HG03354 (cell line): ENCODE data around the gene MAPRE3.

Source experiments
- ATAC-seq: cut with Tn5 transposase; IDR thresholded peaks from one replicate; pipeline ENCODE4 v1.9.1; 2021; ENCODE audit warnings: mild to moderate bottlenecking; ENCODE audit not compliant: unreplicated experiment, poor library complexity, severe bottlenecking

The MAPRE3 gene

DNA sequence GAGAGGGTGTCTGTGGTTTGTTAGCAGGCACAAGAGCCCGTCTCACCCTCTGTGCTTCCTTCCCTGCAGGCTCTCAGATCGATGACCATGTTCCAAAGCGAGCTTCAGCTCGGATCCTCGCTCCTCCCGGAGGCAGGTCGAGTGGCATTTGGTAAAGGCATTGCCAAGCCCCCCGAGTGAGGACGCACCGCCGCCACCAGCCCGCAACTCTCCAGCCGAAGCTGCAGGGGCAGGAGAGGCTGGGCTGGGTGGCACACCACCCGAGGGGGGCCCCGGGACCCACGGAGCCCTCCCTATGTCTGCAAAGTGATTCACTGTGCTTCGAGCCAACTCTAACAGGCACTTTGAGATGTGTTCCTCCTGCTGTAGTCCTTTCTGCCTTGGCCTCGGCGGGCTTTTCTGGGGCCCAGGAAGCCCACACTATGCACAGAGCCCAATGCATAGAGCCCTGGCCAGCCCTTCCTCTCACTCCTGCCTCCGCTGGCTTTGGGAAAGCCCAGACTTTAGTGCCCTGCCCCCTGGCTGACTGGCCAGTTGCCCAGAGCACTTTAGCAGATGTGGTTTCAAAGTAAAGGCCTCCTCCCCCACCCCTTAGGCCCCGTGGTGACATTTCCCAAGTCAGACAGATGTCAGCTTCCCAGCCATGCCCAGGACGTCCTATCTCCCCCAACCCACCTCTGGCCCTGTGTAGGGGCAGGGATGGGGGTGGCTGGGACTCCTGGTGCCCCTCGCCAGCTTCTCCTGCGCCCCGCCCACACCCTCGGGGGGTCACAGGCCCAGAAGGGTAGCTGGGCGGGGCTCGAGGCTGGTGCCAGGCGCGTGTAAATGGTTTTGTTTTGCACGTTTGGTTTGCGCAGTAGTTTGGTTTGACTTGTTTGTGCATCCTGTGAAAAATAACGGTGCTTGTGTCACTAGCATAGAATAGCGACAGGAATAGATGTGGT is 23.3 kb upstream of the MAPRE3 start:
- ATAC-seq = no peak

DNA sequence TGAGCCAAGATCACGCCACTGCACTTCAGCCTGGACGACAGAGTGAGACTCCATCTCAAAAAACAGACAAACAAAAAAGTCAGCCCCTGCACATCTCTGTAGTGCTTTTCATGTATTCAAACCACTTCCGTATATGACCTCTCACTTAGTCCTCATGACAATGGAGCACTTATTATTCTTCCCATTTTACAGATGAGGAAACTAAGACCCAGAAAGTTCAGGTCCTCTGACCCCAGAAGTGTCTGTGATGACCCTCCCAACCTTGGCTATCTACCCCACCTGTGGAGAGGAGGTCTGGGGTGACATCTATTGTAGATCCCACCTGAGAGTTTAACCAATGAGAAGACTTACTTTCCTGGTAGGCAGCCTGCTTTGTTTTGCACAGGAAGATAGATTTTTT is 21.6 kb upstream of the MAPRE3 start:
- ATAC-seq = no peak

DNA sequence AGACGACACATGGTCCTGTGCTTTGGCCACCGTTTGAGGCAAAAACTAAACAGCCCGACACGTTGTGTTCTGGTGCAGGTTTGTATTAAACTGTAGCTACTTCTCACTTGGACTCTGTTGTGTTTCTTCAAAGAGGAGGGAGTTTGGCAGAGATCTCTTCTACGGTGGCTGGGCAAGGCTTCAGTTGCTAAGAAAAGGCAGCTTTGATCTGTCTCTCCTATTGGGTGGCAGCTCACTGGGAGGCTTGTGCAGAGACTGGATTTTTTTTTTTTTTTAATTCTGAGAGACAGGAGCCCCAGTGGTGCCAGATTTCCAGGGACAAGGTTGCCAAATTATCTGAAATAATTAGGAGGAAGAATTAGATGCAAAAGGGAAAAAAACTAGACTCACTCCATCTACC is 20.2 kb upstream of the MAPRE3 start:
- no peak for ATAC-seq

DNA sequence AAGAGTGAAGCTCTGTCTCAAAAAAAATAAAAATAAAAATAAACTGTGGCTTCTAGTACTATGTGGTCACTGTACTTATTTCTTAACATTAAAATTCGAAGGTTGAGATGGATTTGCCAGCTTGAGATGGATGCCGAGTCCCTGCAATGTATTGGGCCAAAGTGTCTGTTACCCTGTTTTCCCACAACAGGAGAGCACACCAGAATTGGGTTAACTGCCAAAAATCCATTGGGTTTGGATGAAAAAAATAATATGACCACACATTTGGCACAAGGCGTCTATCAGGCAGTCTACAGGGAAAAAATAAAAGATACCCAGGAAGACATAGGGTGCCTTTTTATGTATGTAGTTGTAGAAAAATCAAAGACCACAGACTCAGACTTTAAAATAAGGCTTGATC is 19.2 kb upstream of the MAPRE3 start:
- no peak for ATAC-seq

DNA sequence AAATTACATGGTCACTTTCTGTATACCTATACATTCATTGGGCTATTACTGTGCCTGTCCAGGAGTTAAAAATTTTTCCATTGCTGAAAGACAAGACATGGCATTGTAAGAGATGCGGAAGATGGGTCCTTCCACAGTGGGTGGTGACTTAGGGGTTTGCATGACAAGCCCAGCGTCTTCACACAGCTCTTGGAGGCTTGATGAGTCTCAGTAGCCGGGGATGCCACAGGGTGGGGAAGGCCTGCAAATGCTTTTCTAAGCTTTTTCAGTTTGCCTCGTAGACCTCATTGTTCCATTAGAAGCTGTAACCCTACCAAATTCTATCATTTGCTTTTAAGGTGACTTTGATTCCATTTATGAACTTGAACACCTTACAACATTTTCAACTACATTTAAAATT is 18.1 kb upstream of the MAPRE3 start:
- no peak for ATAC-seq

DNA sequence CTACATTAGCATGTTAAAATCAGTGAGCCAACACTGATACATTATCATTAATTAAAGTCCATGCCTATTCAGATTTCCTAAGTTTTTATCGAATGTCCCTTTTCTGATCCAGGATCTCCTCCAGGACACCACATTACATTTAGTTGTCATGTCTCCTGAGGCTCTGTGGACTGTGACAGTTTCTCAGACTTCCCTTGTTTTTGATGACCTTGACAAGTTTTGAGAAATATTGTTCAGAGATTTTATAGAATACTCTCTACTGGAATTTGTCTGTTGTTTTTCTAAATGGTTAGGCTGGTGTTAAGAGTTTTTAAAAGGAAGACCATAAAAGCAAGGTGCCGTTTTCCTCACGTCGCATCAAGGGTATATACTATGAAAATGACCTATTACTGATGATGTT is 16.3 kb upstream of the MAPRE3 start:
- ATAC-seq = no peak

DNA sequence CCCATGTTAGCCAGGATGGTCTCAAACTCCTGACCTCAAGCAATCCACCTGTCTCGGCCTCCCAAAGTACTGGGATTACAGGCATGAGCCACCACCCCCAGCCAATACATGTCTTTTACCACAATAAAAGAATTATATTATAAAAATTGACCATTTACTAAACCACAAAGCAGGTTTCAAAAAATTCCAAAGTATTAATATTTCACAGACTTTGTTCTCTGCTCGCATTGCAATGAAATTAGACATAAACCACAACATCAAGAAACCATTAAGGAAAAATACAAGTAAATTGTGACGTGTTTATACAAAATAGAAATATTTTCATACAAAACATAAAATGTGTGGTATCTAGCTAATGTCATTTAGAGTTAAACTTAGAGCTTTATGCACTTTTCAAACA is 13.4 kb upstream of the MAPRE3 start:
- no peak for ATAC-seq

DNA sequence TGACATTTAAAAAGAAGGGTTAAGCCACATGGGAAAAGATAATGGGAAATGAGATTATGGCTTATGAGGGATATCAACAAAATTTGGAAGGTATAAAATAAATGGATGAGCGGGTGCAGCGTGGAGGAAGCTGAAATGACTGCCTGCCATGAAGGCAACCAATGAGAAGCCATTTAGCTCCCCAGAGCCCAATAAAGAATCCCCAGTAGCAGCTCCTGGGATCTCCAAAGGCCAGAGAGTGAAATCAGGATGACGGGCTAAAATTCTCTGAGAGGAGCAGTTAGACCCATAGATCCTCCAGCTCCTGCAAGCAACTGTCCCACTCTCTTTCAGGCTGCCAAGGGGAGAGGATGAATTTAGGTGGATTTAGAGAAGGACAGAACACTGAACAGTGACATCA is 12.9 kb upstream of the MAPRE3 start:
- no peak for ATAC-seq

DNA sequence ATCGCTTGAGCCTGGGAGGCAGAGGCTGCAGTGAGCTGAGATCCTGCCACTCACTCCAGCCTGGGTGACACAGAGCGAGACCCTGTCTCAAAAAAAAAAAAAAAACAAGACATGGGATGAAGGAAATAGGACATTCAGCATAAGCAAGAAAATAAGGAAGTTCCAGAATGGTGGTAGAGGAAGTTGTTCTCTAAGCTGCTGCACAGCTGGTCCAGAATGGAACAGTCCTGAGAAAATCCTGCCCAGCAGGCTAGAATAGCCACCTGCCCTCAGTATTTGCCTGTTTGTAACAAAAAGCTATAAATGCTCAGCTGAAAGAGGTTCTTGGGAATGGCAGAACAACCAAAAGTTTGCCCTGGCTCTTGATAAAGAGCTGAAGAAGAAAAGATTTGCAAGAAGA is 11.1 kb upstream of the MAPRE3 start:
- ATAC-seq = no peak

DNA sequence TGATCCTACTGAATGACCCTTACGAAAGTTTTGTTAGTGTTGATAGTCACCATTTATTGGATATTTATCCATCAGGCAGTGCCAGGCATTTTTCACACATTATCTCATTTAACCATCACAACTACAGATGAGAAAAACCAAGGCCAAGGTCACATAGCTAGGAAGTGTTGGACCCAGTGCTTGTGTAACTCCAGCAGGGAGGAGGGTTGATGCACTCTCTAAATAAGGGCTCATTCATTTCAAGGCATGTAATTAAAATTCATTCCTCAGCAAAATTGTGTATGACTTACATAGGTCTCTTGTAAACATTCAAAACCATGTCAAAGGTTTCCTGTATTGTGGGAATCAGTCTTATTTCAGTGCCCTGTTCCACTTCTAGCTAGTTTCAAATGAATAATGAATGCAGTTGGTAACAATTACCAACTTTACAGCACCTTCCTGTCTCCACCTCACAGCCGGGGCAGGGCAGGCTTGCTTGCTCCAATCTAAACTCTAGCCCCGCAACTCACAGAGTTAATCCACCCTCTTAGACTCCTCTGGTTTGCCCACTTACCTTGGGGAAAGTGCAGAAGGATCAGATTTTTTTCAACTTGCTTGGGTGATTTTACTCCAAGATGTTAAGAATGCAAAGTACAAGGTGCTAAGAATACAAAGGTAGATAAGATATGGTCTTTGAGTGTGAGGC is 5.8 kb upstream of the MAPRE3 start:
- no peak for ATAC-seq

DNA sequence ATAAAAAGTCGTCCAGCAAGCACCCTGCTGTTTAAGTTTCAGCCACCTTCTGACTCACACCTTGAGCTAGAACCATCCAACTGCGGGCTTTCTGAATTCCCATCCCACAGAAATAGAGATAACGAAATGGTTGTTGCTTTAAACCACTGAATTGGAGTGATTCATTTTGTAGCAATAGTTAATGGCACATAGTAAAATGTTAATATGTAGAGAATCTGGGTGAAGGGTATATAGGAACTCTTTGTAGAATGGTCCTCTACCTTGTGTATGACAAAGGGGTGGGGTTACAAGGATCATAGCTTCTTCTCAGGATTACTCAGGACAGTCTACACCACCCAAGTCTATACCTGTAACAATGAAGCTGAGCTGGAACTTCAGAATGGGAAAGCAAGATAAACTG is 2.4 kb upstream of the MAPRE3 start:
- ATAC-seq = no peak

DNA sequence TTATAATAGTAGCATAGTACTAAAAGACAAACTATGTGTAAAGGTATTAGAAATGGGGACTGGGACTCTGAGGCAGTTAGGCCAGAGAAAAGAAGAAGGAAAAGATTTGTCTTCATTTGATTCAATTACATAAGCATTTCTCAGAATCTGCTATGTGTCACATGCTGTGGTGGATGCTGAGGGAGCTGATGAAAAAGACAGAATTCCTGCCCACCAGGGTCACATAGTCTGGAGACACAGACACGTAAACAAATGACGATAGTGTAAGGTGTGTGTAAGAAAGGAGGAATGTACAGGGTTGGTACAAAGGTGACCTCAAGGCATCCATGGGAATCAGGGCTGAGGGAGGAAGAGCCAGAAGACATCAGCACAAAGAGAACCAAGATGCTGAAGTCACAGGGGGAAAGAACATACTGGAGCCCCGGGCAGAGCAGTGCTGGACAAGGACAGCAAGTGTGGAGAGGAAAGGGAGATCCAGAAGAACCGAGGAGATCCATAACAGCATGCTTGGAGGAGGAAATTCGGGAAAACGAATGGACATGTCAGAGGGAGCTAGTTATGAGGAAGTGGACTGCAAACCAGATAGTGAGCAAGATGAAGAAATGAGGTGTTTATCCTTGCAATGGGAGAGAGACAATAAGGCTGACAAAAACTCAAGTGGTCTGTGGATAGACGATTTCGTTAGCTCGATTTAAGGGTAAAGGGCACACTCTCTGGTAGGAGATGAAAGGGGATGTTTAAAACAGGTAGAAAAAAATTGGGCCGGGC is 1.2 kb upstream of the MAPRE3 start:
- ATAC-seq = no peak

DNA sequence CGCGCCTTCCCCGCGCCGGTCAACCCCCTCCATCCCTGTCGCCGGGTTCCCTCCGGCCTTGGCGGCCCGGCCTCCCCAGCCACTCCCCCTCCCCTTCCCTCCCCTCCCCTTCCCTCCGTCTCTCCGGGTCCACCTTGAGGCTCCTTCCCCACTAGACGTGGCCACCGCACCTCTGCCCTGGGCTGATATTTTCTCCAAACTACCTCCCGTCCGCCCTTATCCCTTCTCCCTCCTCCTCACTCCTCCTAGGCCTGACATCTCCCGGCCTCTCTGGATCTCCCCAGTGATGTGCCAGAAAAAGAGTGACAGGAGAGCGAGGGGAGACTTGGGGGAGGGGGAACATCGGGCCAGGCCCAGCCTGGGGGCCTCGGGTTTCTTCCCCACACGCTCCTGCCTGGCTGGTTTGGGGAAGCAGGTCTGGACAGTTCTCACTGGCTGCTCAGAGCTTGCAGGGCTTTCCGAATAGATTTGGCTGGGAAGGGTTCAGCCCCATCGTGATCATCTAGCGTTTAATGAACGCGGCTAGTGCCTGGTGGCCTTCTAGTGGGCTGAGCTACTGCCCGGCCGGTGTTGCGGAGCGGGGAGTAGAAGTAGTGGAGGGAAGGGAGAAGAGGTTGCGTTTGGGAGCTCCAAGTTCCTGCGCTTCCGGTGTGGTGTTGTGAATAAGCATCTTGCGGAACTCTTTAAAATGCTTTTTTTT is 641 bp downstream of the MAPRE3 start:
- no peak for ATAC-seq

DNA sequence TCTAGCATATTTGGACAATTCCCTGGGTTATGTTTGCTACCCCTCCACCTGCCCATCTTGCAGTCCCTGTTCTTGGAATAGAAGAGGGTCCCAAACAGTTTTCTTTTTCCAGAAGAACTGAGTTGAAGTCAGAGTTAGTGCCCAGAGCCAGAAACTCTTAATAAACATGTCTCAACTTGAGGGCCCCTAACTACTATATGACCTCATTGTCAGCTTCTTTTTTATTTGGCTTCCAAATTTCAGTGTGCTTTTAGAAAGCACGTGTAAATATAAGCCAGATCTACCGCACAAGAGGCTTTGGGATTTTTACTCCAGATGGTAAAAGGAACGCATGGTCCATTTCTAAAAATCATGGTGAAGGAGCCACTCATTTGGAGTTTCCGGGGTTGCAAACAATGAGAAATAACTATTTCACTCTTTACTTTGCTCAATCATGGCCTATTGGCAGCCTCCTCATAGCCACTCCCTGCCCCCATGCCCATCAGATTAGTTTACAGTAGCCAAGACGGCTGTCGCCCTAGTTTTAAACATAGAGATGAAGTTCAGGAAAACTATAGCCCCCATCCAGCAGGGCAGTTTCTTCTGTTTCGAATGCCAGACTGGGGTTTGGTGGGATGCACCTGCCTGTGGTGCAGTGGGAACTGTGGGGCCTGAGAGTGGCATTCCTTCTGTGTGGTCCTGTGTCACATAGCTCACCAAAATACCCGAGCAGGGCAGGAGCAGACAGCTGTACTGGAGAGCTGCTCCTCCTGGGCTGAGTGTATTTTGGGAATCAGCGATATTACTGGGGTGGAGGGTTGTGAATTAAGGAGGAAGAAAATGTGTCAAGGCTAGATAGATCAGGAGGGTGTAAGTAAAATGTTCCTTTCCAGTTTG is 1.7 kb downstream of the MAPRE3 start:
- no peak for ATAC-seq

DNA sequence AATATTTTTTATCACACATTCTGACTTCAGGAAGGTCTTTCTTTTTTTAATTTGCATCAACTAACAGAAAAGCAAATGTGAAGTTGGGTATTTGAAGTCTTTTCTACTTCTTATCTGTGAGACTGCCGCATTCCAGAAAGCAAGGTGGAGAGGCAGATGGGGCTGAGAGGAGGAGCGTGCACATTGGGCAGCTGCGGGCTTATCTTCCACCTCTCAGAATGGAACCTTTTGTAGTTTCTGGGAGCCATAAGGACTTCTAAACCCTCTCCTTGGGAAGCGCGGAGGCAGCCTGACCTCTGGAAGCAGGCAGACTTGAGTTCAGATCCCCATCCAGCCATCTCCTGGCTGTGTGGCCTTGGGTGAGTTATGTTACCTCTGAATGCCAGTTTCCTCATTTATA is 3.9 kb downstream of the MAPRE3 start:
- ATAC-seq = no peak

DNA sequence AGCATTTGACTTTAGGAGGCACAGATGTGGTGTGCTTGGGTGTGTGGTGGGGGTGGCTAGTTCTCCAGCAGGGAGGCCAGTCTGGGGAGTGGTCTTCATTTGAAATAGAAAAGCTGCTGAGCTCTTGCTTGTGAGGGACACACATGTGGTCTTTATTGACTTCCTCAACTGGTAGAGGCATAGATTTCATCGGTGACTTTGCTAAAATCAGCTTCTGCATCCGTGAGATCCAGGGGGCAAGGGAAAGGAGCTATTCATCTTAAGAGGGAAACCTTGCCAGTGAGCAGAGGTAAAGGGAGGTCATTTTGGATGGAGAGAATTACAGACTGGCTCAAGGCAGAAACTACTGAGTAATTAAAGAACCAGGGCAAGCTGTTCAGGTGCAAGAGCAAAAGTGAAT is 4.7 kb downstream of the MAPRE3 start:
- ATAC-seq = no peak

DNA sequence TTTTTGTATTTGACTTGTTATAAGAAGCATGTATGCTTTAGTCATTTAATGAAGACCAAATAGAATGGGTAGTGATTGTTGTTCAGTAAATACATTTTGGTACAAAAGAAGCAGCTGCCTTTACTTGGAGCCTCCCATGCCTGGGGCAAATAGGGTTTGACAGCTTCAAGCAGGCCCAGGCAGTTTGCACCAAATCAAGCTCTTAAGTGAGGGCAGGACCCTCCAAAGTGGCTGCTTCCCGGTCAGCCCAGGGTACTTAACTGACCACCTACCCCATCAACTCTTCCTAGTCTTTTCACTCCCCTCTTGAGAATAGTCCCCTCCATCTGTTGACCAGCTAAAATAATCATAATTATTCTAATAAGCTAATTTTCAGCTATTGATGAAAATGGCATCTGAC is 5.2 kb downstream of the MAPRE3 start:
- no peak for ATAC-seq

DNA sequence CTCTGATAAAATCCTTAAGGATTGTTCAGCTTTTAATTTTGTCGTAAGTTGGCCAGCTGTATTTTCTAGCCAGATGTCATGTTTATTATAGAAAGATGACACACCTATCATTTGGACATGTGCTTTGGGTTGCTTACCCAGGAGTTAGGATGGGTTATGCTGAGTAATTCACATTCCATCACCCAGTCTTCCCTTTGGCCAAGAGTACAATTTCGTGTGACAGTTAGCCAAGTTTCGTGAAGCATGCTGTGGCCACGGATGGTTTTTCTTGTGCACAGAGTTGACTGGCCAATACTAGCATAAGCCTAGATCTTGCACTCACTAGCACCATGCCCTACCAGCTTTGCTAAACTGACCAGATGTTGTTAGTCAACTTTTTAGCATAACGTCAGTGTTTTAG is 5.8 kb downstream of the MAPRE3 start:
- no peak for ATAC-seq

DNA sequence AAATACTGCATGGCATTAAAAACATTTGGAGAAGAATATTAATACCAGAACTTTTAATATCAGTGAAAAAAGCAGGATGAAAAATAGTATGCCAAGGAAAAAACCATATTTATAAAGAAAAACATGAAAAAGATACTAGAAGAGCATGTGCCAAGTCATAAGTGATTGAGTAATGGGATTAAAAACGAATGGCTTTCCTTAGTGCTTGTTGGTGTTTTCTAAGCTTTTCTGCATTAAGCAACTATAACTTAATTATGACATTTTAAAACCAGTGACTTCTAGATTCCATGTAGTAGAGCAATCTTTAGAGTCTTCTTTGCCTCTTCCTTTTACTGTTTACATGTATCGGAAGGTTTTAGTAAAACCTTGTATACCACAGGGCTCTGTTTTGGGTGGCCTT is 6.6 kb downstream of the MAPRE3 start:
- no peak for ATAC-seq
